ENCODE results near the gene GLTPD2.
"Not testable (repeated sequence)": the region's sequence is repeated elsewhere in the genome, so short reads cannot be mapped to it uniquely, and the experiment has no call there.

The GLTPD2 gene

DNA sequence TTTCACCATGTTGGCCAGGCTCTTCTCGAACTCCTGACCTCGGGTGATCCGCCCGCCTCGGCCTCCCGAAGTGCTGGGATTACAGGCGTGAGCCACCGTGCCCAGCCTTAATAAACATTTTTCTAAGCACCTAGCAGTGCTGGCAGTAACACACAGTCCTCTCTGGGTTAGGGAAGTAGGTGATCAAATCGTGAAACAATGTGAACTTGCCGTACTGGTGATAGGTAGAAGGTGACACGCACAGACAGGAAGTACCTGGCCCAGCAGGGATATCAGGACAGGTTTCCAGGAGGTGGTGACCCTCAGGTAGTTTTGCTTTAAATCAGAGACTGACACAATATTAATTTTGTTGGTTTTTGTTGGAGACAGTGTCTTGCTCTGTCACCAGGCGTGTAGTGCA lies 22.7 kb downstream of the GLTPD2 start:
- no peak for DNase-seq

DNA sequence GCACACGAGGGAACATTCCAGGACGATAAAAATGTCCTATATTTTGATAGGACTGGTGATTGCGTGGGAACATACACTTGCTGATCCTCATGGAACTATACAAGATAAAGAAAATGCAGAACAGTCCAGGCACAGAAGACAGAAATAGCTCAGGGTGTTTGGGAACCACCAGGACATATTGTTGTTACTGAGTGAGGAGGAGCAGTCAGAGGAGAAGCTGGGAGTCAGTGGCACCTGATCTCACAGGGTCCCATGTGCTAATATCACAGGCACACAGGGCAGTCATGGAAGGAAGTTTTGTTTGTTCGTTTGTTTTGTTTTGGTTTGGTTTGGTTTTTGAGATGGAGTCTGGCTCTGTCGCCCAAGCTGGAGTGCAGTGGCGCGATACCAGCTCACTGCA lies 23.9 kb downstream of the GLTPD2 start:
- no peak for DNase-seq

DNA sequence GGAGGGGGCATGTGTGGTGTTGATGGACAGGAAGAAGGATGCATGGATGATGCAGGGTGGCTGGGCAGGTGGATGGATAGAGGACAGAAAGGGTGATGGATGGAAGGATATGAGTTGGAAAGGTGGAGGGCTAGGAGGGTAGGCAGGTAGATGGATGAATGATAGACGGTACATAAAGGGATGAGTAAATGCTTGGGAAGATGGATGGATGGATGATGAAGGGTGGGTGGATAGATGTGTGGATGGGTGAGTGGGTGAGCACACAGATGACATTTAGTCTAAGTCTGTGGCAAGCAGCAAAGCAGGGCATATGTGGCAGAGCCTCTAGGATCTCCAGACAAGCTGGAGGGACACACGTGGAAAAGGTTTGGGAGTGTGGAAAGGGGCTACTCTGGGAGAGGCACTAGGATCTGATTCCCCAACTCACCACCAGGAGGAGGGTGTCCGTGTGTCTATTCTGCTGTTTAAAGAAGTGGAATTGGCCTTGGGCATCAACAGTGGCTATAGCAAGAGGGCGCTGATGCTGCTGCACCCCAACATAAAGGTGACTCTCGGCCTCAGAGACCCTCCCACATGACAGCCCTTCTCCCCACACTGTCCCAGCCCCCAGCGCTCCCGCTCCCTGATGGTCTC lies 26.4 kb downstream of the GLTPD2 start:
- DNase-seq: no peak

DNA sequence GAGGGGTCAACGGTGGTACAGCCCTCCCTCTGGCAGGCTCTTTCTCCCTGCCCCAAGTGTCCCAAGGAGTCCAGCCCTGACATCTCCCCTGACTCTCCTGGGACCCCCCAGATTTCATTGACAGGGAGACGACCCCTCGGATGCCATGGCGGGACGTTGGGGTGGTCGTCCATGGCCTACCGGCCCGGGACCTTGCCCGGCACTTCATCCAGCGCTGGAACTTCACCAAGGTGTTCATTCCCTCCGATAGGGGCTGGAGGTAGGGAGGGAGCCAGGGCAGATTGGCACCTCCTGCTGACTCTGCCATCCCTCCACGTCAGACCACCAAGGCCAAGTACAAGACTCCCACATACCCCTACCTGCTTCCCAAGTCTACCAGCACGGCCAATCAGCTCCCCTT lies 28.1 kb downstream of the GLTPD2 start:
- DNase-seq: no peak

DNA sequence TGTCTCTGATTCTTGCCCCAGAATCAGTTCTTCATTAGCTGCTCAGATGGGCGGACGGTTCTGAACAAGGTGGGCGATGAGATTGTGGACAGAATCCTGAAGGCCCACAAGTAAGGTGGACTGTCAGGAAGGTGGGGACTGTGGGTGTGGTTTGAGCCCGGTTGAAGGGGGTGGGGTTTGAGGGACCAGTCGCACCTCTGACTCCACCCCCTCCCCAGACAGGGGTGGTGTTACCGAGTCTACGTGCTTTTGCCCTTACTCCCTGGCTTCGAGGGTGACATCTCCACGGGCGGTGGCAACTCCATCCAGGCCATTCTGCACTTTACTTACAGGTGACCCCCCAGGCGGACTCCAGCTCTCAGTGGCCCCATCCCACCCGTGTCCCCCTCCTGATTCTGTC lies 29.5 kb downstream of the GLTPD2 start:
- DNase-seq: no peak

DNA sequence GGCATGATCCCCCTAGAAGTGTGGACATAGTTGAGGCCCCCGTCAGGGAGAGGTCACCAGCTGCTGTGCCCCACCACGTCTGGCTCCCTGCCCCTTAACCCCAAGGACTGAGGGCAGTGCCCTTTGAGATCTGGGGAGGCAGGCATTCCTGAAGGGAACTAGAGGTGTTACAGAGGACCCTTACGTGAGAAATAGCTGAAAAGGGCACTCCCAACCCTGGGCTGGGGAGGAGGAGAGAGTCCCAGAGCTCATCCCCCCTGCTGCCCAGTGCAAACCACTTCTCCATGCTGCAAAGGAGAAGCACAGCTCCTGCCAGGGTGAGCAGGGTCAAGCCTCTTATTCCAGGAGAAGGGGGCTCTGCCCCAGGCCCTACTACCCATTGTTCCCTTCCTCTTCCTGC lies 34.1 kb downstream of the GLTPD2 start:
- no peak for DNase-seq

DNA sequence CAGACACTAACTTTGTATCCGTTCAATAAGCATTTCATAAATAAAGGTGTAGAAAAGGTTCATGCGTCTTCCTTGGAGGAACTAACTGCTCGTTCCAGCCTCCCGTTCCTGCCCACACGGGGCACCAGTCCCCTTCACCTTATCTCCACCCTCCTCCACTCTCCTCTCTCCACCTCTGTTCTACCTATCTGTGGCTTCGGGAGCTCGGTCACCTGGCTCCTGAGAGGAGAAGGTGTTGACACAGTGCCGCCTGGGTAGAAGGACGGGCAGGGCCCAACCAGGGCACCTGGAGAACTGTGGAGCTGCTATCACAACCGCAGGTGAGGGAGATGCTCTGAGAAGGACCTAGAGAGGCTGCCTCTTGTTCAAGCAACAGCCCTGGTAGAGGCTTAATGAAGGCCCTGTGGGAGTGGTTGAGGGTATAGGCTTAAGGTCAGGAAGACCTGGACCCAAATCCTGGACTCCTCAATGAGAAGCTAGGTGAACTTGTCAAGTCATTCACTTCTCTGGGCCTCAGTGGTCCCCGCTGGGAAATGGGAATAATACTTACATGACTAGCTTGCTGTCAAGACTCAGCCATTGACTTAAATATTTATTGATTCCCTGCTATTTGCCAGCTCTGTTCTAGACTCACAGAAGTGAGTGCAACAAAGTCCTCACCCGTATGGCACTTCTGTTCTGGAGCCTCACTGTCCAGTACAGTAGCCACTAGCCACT lies 34.8 kb downstream of the GLTPD2 start:
- DNase-seq: no peak

DNA sequence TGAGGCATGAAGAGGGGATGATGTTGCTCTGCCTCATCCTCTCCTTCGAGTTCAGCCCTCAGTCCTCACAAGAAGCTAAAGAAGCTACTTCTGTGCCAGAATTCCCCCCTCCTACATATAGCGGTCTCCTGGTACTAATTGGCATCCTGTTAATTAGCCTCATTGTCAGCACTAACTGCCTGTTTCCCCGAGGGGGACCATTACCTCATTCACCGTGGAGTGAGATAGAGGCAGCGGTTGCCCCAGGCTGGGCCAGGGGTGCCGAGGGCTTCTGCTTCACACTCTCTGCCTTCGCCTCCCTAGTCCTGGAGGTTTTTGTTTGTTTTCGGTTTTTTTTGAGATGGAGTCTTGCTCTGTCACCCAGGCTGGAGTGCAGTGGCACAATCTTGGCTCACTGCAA lies 38.6 kb downstream of the GLTPD2 start:
- DNase-seq: no peak

DNA sequence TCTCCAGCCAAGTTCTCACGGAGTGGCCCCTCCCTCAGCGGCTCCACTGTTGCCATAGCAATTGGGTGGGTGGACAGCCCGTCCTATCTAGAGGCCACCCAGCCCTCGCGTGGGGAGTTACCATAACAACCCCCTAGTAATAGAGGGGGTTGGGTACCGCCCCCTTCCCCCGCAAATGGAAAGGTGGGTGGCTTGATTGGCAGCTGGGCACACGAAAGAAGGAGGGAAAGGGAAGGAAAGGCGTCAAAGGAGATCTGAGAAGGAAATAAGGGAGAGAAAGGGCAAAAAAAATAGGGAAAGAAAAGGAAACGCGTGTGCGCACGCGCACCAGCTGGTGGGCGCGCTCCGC lies 44.0 kb downstream of the GLTPD2 start:
- not testable (repeated sequence) for DNase-seq

DNA sequence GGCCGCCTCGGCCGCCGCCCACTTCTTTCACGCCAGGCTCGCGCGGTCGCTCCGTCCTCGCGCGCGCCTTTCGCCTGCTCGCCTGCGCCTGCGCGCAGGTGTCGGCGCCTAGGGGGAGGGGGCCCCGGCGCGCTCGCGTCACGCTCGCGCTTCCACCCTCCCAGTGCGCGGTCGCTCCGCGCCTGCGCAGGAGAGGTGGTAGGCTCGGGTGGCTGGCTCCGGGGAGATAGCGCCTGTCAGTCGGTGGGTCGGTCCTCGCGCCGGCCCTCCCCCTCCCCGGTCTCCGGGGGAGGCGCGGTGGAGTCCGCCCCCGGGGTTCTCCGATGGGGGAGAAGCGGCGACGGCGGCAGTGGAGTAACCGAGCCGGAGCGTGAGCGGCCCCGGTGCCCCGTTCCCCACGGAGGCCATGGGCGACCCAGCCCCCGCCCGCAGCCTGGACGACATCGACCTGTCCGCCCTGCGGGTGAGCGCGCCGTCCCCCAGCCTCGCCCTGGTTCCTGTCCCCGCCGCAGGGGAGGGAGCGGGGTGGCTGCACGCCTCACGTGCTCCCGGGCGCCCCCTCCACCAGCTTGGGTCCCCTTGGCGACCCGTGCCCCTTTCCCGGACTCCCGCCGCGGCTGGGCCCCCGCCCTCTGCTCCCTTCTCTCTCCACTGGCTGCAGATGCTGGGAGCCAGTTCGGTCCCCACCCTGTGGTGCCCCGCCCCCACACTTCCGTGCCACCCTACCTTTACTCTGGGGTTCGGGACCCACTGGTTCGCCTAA lies 44.6 kb downstream of the GLTPD2 start, which contains the start of gene MINK1:
MINK1 (plus strand) TSS at position 163 of the 763 bp plus-strand sequence; CDS start at position 407, 244 bp downstream.
- DNase-seq: peak; percentile 91

DNA sequence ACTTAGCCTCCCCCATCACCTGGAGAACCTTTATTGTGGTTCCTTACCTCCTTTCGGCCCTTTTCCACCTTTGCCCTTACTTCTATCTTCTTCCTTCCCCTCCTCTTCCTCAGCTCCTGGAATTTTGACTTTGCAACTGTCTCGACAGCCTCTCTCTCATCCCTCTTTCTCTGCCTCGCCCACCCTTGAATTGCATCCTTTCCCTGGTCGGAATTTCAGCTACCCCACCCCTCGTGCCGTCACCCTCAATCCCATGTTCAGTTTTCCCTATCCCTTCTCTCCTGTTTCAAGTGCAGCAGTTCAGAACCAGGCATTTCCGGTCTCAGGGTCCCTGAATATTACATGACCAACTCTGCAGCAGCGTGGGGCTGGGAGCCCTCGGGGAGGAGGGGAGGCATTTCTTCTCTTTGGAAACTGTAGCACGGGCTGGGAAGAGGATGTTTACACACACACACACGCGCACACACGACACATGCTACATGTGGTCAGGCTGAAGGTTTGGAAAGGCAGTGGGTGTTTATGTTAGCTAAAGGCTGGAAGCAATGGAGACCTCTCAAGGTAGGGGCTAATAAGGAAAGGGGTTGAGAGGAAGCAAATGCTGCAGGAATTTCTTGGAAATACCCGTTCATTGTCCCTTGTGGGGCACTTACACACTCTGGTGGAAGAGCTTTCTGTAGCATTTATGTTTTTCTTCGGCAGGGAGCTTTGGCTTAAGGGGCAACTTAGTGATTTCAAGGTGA lies 45.3 kb downstream of the GLTPD2 start:
- peak; percentile 65 for DNase-seq

DNA sequence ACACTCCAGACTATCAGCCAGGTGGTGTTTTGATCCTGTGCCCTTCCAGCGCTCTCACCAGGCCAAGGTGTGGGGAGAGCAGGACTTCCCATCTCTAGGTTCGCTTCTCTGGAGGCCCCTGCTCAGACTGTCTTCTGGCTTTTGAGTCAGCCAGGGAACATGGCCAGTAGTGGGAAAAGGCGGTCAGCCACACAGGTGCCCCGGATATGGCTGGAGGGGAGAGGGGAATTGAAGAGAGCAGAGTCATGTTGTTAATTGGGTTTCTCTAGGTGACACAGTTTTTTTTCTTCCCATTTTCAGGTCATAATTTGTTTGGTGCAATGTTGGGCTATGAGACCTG lies 45.9 kb downstream of the GLTPD2 start:
- DNase-seq: no peak

DNA sequence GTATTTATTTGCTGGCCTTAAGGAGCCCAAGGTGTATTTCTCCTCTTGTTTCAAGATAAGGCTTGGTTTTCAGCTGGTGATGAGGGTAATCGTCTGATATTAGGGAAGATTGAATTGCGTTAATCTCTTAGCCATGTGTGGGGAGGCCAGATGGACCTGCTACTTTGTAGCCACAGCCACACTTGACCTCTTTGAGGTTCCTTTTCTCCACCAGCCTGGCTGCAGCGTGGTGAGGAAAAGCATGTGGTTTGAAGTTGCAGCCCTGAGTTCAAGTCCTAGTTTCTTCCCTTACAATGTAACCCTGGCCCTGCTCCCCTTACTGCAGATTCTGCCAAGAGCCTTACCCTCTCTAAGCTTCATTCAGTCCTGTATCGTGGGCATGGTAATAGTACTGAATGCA lies 47.5 kb downstream of the GLTPD2 start:
- DNase-seq: no peak

DNA sequence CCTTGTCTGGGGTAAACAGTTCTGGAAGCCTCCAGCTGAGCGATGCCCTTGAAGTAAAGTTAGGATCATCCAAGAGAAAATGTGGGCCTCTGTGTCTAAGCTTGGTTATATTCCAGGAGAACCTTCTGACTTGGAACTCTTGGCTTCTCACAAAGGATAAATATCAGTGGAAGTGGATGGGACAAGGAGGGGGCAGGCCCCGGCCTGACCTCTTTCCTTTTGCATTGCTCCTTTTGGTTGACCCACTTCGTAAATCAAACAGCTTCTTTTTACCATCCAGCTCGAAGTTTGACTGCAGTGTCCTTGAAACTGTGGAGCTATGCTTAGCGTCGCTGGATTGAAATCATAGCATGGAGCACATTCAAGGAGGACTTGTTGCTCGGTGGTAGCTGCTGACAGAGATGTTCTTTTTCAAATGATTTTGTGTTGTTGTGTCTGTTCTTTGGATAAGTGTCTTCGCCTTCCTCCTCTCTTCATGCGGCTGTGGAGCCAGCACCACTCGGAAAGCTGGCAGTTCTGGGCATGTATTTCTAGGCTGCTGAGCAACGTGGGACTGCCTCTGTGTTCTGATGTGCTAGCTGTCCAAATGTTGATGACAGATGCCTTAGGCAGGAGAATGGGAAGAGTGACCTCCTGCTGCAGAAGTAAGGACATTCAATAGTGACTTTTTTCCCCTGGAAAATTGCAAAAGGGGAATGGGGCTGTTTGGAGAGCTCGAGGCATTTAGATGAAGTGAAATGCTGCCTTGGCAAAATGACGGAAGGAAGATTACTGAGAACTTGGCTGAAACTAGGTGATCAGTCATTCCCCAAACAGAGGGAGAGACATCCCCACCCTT lies 48.9 kb downstream of the GLTPD2 start:
- no peak for DNase-seq

DNA sequence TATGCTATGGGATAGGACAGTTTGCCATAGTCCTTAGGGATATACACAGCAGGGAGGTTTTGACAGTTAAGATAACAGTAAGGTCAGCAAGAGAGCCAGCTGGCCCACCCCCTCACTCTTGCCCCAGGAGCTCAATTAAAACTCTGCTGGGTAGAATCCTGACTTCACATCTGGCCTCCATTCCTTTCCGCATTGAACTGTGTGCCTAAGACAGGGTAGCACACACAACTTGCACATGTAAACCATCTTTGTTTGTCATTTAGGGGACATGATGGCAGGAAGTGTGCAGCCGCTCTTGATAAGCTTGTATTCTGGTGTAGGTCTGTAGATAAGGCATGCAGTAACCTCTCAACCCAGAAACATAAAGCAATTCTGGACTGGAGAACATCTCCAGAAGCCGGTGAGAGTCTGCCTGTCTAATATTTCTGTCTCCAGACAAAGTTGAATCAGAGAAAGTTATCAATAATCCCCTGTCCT lies 49.6 kb downstream of the GLTPD2 start:
- no peak for DNase-seq

DNA sequence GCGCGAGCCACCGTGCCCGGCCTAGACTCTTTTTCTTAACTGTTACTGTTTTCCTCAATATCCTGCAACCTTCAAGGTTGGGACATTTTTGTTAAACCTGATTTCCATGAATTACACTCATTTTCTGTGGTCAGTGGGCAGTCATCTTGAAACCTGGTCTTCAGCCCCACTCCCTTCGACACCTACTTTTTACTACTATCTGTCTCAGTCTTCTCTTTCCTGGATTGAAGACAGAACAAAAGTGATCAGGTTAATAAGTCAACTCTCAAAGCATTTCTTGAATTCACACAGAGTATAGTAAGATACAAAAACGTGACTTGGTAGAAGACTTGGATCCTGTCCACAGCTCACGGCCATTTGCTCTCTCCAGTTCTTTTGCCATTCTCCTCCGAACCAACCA lies 50.5 kb downstream of the GLTPD2 start:
- no peak for DNase-seq

Measured in activated CD8-positive, alpha-beta memory T cell treated with anti-CD3 and anti-CD28 coated beads for 24 hours (primary cell).